ENCODE data around the gene PLAC1. TPM values are rescaled to one million over a fixed set of nuclear protein-coding genes. Genes with fewer than 3 reads are reported as not detected.

PLAC1 gene
- total RNA-seq, 1 experiment from 2014 or later = 4.0 TPM

Other genes with a start within 250 kb of the PLAC1 start
- 20.6 and 24.0 TPM in 2 replicates for gene HPRT1, start 198.3 kb downstream of the PLAC1 start, total RNA-seq (2014; rRNA removed; shearing (Covaris generic))
- gene PABIR2, start 138.7 kb upstream of the PLAC1 start, total RNA-seq (2014; rRNA removed; shearing (Covaris generic)) = 18.5 and 18.6 TPM in 2 replicates

Measured in SJCRH30 (cell line).